ENCODE data around the gene LYRM4.
A peak's percentile ranks its signal among the peaks of the same experiment; 100 is the strongest.

The LYRM4 gene

GRCh38 chr6:5279891-5280338, 19.2 kb upstream of the LYRM4 start:
- DNase-seq = no peak

- DNase-seq = no peak
Measured at GRCh38 chr6:5278565-5279120, 17.9 kb upstream of the LYRM4 start.

GRCh38 chr6:5278047-5278446, 17.3 kb upstream of the LYRM4 start:
- DNase-seq = no peak

- DNase-seq = no peak
Measured at GRCh38 chr6:5277589-5277988, 16.8 kb upstream of the LYRM4 start.

- no peak for DNase-seq
Measured at GRCh38 chr6:5276581-5276980, 15.8 kb upstream of the LYRM4 start.

- no peak for DNase-seq
Measured at GRCh38 chr6:5275497-5275896, 14.7 kb upstream of the LYRM4 start.

- no peak for DNase-seq
Measured at GRCh38 chr6:5274231-5274630, 13.5 kb upstream of the LYRM4 start.

GRCh38 chr6:5271926-5272325, 11.2 kb upstream of the LYRM4 start:
- DNase-seq = no peak

GRCh38 chr6:5270093-5270680, 9.4 kb upstream of the LYRM4 start:
- DNase-seq = no peak

- no peak for DNase-seq
Measured at GRCh38 chr6:5266423-5266822, 5.7 kb upstream of the LYRM4 start.

- DNase-seq = no peak
Measured at GRCh38 chr6:5261545-5262109, 877 bp upstream of the LYRM4 start.

GRCh38 chr6:5260111-5260620, 584 bp downstream of the LYRM4 start:
- DNase-seq = peak; percentile 78 to 82

- DNase-seq = no peak
Measured at GRCh38 chr6:5259428-5259827, 1.3 kb downstream of the LYRM4 start.

- no peak for DNase-seq
Measured at GRCh38 chr6:5257400-5257799, 3.4 kb downstream of the LYRM4 start.

GRCh38 chr6:5256952-5257351, 3.8 kb downstream of the LYRM4 start:
- no peak for DNase-seq

- DNase-seq = no peak
Measured at GRCh38 chr6:5250911-5251310, 9.8 kb downstream of the LYRM4 start.

GRCh38 chr6:5250451-5250850, 10.3 kb downstream of the LYRM4 start:
- no peak for DNase-seq

GRCh38 chr6:5249451-5250122, 11.2 kb downstream of the LYRM4 start:
- no peak for DNase-seq

GRCh38 chr6:5248302-5249098, 12.2 kb downstream of the LYRM4 start:
- no peak for DNase-seq

GRCh38 chr6:5247201-5247600, 13.5 kb downstream of the LYRM4 start:
- DNase-seq = no peak

GRCh38 chr6:5246141-5247097, 14.3 kb downstream of the LYRM4 start:
- no peak for DNase-seq

- no peak for DNase-seq
Measured at GRCh38 chr6:5243069-5243468, 17.7 kb downstream of the LYRM4 start.
